Endothelial cell of umbilical vein (primary cell): ENCODE results near the gene GLIS2. TPM values are rescaled to one million over a fixed set of nuclear protein-coding genes. Genes with fewer than 3 reads are reported as not detected.

ENCODE experiments used
- BruUV-seq: library from RNA; stranded (reverse); fragments of 400-500 nt; replicated peaks from 2 replicates; lab custom pipeline; 2021; lab: Mats Ljungman, UMichigan
- CTCF ChIA-PET: fragments of 300-600, 350-600 bp; sonication (Branson Sonifier 250); formaldehyde crosslinking; loops from one replicate; lab custom pipeline; 2021; ENCODE audit warnings: antibody characterized with exemption, inconsistent platforms; lab: Charles Lee
- POLR2A ChIA-PET: fragments of 300-600, 350-600 bp; sonication (Branson Sonifier 250); formaldehyde crosslinking; loops from one replicate; lab custom pipeline; 2021; ENCODE audit warnings: antibody characterized with exemption, inconsistent platforms; lab: Charles Lee
- DNase-seq: peaks from one replicate; pipeline ENCODE4 v3.0.0-alpha.2; 2011; ENCODE audit warnings: low read depth, low spot score
- FAIRE-seq: peaks from 2 replicates; lab custom pipeline; 2011; peaks lifted over from hg19 to GRCh38; lab: Jason Lieb, UNC
- H2AFZ ChIP-seq: 2 replicates; pipeline ENCODE4 v1.6.0; 2012; ENCODE audit warnings: low read depth, low read length, control low read depth, inconsistent platforms
- H3K27ac ChIP-seq: 2 replicates; pipeline ENCODE4 v1.5.1; 2011; ENCODE audit warnings: low read depth, mild to moderate bottlenecking, control low read depth, low read length, moderate library complexity; ENCODE audit not compliant: insufficient read depth
- H3K27me3 ChIP-seq, 2 experiments: 2 replicates each; pipeline versions ENCODE4 v1.6.0 to v1.6.1; 2011; ENCODE audit warnings: low read length in 2 of 2, mixed read lengths in 1 of 2; ENCODE audit not compliant: control insufficient read depth in 2 of 2, insufficient read depth in 2 of 2
- H3K36me3 ChIP-seq, 2 experiments: 2 replicates in 1 of 2; 3 replicates in 1 of 2; pipeline ENCODE4 v1.5.1; 2011; ENCODE audit warnings: low read length in 2 of 2, mild to moderate bottlenecking in 1 of 2, moderate library complexity in 1 of 2; ENCODE audit not compliant: control insufficient read depth in 2 of 2, insufficient read depth in 2 of 2; ENCODE audit errors: extremely low read depth in 1 of 2
- H3K4me1 ChIP-seq: 3 replicates; pipeline ENCODE4 v1.5.1; 2011; ENCODE audit warnings: mild to moderate bottlenecking, low read length; ENCODE audit not compliant: control insufficient read depth, insufficient read depth; ENCODE audit errors: extremely low read depth
- H3K4me2 ChIP-seq: 2 replicates; pipeline ENCODE4 v1.6.1; 2011; ENCODE audit warnings: low read length, control low read depth, mixed read lengths; ENCODE audit not compliant: insufficient read depth
- H3K4me3 ChIP-seq, 3 experiments: fragments of 200-600 bp in 1 of 3; sonication (generic), shearing (Covaris generic) in 1 of 3; replicated peaks in 1 of 3; 2 replicates each; pipeline ENCODE4 v1.5.1; 2011 to 2016; ENCODE audit warnings: control low read depth in 3 of 3, low read length in 3 of 3, mild to moderate bottlenecking in 2 of 3, inconsistent platforms in 1 of 3, low read depth in 1 of 3, moderate library complexity in 1 of 3; ENCODE audit not compliant: insufficient read depth in 1 of 3
- H3K79me2 ChIP-seq: 2 replicates; pipeline ENCODE4 v1.6.0; 2012; ENCODE audit warnings: low read length, inconsistent platforms; ENCODE audit not compliant: control insufficient read depth, insufficient read depth
- H3K9ac ChIP-seq: replicated peaks from 2 replicates; pipeline ENCODE3; 2011; ENCODE audit warnings: low read length, control low read depth; ENCODE audit not compliant: insufficient read depth; ENCODE audit errors: extremely low read depth
- H3K9me1 ChIP-seq: replicated peaks from 3 replicates; pipeline ENCODE4 v1.6.0; 2011; ENCODE audit warnings: mild to moderate bottlenecking, low read length; ENCODE audit not compliant: control insufficient read depth, insufficient read depth; ENCODE audit errors: extremely low read depth
- H3K9me3 ChIP-seq: replicated peaks from 2 replicates; pipeline ENCODE4 v1.5.1; 2012; ENCODE audit warnings: low read length, inconsistent platforms; ENCODE audit not compliant: control insufficient read depth, insufficient read depth
- H4K20me1 ChIP-seq: replicated peaks from 2 replicates; pipeline ENCODE3; 2011; ENCODE audit warnings: mild to moderate bottlenecking, low read length; ENCODE audit not compliant: control insufficient read depth, insufficient read depth; ENCODE audit errors: extremely low read depth
- EZH2 ChIP-seq: IDR thresholded peaks from 2 replicates; pipeline ENCODE4 v1.6.1; 2012; ENCODE audit warnings: borderline replicate concordance, low read depth, mild to moderate bottlenecking, moderate library complexity, low read length, inconsistent platforms; ENCODE audit not compliant: severe bottlenecking
- FOS ChIP-seq: IDR thresholded peaks from 2 replicates; pipeline ENCODE4 v1.6.1; 2011; ENCODE audit warnings: mild to moderate bottlenecking, low read length, moderate library complexity, borderline replicate concordance; ENCODE audit not compliant: insufficient read depth
- JUN ChIP-seq: IDR thresholded peaks from 2 replicates; pipeline ENCODE4 v1.6.1; 2011; ENCODE audit warnings: borderline replicate concordance, low read depth; ENCODE audit not compliant: insufficient read length, insufficient read depth
- MAX ChIP-seq: IDR thresholded peaks from 2 replicates; pipeline ENCODE4 v1.6.1; 2011; ENCODE audit not compliant: insufficient read depth, insufficient read length
- POLR2AphosphoS5 ChIP-seq: IDR thresholded peaks from 2 replicates; pipeline ENCODE4 v1.6.1; 2012; ENCODE audit warnings: low read depth, mild to moderate bottlenecking, control low read depth, low read length, moderate library complexity; ENCODE audit not compliant: insufficient read depth
- dilution Hi-C: fragments of 300-500 bp; cut with MboI; formaldehyde crosslinking; loops from one replicate; pipeline ENCODE4 v1.15.0; 2019; ENCODE audit warnings: low sequenced_read_pairs; ENCODE audit not compliant: extremely low pct_ligation_motif_present
- intact Hi-C: fragments of 100-400 bp; cut with micrococcal nuclease; formaldehyde crosslinking; loops from one replicate; pipeline ENCODE4 v1.10.0; 2022
- polyA plus RNA-seq, 4 experiments: library from polyadenylated mRNA; depleted of rRNA in 3 of 4; stranded (reverse) in 3 of 4; unstranded in 1 of 4; fragments of >200 nt; gene quantifications; 2 replicates each; pipeline versions ENCODE4 v1.2.1 to v1.2.3, GENCODE V29; 2011 to 2012; ENCODE audit warnings: missing spikeins in 1 of 4
- total RNA-seq: library from RNA; stranded (reverse); gene quantifications from 2 replicates; pipeline ENCODE4 v1.2.3, GENCODE V29; 2021

The GLIS2 gene
- total and polyA plus RNA-seq, 2 donors (not counting 3 experiments of a cell fraction or from before 2014, with no cell fraction given), result 4.6 to 10.1 TPM

DNA sequence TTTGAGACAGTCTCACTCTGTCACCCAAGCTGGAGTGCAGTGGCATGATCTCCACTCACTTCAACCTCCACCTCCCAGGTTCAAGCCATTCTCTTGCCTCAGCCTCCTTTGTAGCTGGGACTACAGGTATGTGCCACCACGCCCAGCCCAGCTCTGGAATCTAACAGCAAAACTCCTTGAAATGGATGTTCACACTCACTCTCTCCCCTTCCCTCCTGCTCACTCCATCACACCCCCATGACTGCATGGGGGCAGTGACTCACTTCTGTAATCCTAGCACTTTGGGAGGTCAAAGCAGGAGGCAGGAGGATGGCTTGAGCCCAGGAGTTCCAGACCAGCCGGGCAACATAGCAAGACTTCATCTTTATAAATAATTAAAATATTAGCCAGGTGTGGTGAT is 31.9 kb upstream of the GLIS2 start:
- DNase-seq (no peak), FAIRE-seq (no peak)
- TF ChIP-seq FOS (no peak), JUN (no peak), MAX (no peak), POLR2AphosphoS5 (no peak), EZH2 (no peak)
- Histone ChIP-seq H3K36me3 (no peaks in the 10 kb centered on the region), H3K9me3 (no peaks in the 10 kb centered on the region), H3K9ac (no peak overlapping the region), H3K4me2 (no peak overlapping the region), H4K20me1 (no peaks in the 10 kb centered on the region), H3K4me3 (no peak overlapping the region), H3K9me1 (no peaks in the 10 kb centered on the region), H3K4me1 (no peaks in the 10 kb centered on the region), H3K27me3 (peaks cover 0 to 4% of the 10 kb centered on the region in 2 experiments), H3K79me2 (no peaks in the 10 kb centered on the region), H3K27ac (no peak overlapping the region), H2AFZ (no peak overlapping the region)
- dilution Hi-C loops (no loop called here), intact Hi-C loops (no loop called here)
- POLR2A ChIA-PET, result interaction anchor here (0.6 kb wide), 1 partner anchor 119 kb away, joined by 7 read pairs; no protein-coding TSS in a partner anchor
- CTCF ChIA-PET, result interaction anchor here (1.0 to 1.7 kb wide), 6 partner anchors 10 to 120 kb away, joined by 3 to 14 read pairs (median 3); no protein-coding TSS in a partner anchor
- BruUV-seq, result no TSS peak

GRCh38 chr16:4285167-4285566 is 30.7 kb upstream of the GLIS2 start:
- intact Hi-C loops, result no loop called here

More at GRCh38 chr16:4285167-4285566, 30.7 kb upstream of the GLIS2 start:
- H2AFZ ChIP-seq, result no peak overlapping the region
- H4K20me1 ChIP-seq, result no peaks in the 10 kb centered on the region
- H3K79me2 ChIP-seq, result no peaks in the 10 kb centered on the region
- no peak overlapping the region for H3K4me2 ChIP-seq
- H3K27me3 ChIP-seq, result peaks cover 0 to 4% of the 10 kb centered on the region in 2 experiments
- TF ChIP-seq MAX (no peak), JUN (no peak)
- H3K9me1 ChIP-seq, result no peaks in the 10 kb centered on the region
- H3K27ac ChIP-seq, result no peak overlapping the region
- no peak for DNase-seq
- FAIRE-seq, result no peak
- CTCF ChIA-PET, result interaction anchor here (0.8 to 2.5 kb wide), 3 partner anchors 12 to 45 kb away, joined by 3 to 10 read pairs (median 5); no protein-coding TSS in a partner anchor
- no peak overlapping the region for H3K4me3 ChIP-seq
- no peaks in the 10 kb centered on the region for H3K36me3 ChIP-seq
- H3K9ac ChIP-seq, result no peak overlapping the region
- POLR2A ChIA-PET, result interaction anchor here (0.6 kb wide), 1 partner anchor 188 kb away, joined by 6 read pairs; no protein-coding TSS in a partner anchor
- no TSS peak for BruUV-seq
- no peaks in the 10 kb centered on the region for H3K4me1 ChIP-seq
- no peaks in the 10 kb centered on the region for H3K9me3 ChIP-seq
- dilution Hi-C loops, result no loop called here
